PFSK-1 (cell line): ENCODE measurements around the gene ZNF14.

Experiments used
- FOXP2 ChIP-seq: optimal IDR thresholded peaks from 2 replicates; pipeline ENCODE3; 2011; ENCODE audit warnings: borderline replicate concordance, control low read depth, inconsistent platforms; ENCODE audit not compliant: insufficient read depth; ENCODE audit errors: extremely low read length, extremely low read depth
- POLR2AphosphoS5 ChIP-seq: IDR thresholded peaks from 2 replicates; pipeline ENCODE4 v1.6.1; 2012; ENCODE audit warnings: low read depth, mild to moderate bottlenecking, control low read depth, low read length, moderate library complexity
- REST ChIP-seq, 2 experiments: IDR thresholded peaks; 2 replicates each; pipeline versions ENCODE4 v1.6.1 to v1.8.0; 2011 to 2012; ENCODE audit warnings: low read depth in 2 of 2, low read length in 2 of 2, control low read depth in 1 of 2, inconsistent platforms in 1 of 2, mild to moderate bottlenecking in 1 of 2, moderate library complexity in 1 of 2; ENCODE audit not compliant: insufficient read depth in 1 of 2
- SIN3A ChIP-seq: IDR thresholded peaks from 2 replicates; pipeline ENCODE4 v1.6.1; 2012; ENCODE audit warnings: mild to moderate bottlenecking, low read length, moderate library complexity, borderline replicate concordance; ENCODE audit not compliant: insufficient read depth
- TAF1 ChIP-seq: IDR thresholded peaks from 2 replicates; pipeline ENCODE4 v1.6.1; 2012; ENCODE audit warnings: low read length, control low read depth, borderline replicate concordance; ENCODE audit not compliant: insufficient read depth

ZNF14 gene

GRCh38 chr19:19742773-19743172 is 9.9 kb upstream of the ZNF14 start:
- TF ChIP-seq REST (IDR thresholded peaks at IDR 0.05; ENCODE audit: insufficient read depth in 1 of 2, low read depth in 2 of 2, low read length in 2 of 2) (no peak), POLR2AphosphoS5 (no peak), FOXP2 (no peak), TAF1 (no peak), SIN3A (no peak)

GRCh38 chr19:19741184-19741583 is 8.3 kb upstream of the ZNF14 start:
- TF ChIP-seq FOXP2 (no peak), TAF1 (no peak), POLR2AphosphoS5 (no peak), SIN3A (no peak), REST (IDR thresholded peaks at IDR 0.05; ENCODE audit: insufficient read depth in 1 of 2, low read depth in 2 of 2, low read length in 2 of 2) (no peak)

DNA sequence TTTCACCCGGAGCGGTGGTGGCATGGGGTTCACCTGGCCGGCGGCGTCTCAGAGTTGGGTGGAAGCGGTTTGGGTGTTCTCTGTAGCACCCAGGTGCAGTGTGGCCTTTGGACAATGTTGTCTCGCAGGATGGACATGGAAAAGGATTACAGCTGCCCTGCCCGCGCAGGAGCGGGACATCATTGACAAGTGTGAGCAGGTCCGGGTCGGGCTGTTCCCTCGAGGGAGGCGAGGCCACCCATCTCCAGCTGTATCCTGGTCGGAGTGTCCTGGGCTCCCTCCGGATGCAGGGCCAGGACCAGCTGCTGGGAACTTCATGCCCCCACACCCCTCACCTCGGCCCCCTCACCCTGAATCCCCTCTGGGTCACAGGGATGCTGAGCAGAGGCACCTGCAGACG is 7.8 kb upstream of the ZNF14 start:
- TF ChIP-seq SIN3A (no peak), TAF1 (no peak), POLR2AphosphoS5 (no peak), REST (IDR thresholded peaks at IDR 0.05; ENCODE audit: insufficient read depth in 1 of 2, low read depth in 2 of 2, low read length in 2 of 2) (no peak)

GRCh38 chr19:19738564-19738963 is 5.7 kb upstream of the ZNF14 start:
- TF ChIP-seq POLR2AphosphoS5: no peak
- TF ChIP-seq REST (IDR thresholded peaks at IDR 0.05; ENCODE audit: insufficient read depth in 1 of 2, low read depth in 2 of 2, low read length in 2 of 2): no peak
- no peak for TF ChIP-seq SIN3A
- no peak for TF ChIP-seq TAF1

GRCh38 chr19:19737559-19738332 is 4.8 kb upstream of the ZNF14 start:
- TF ChIP-seq REST (IDR thresholded peaks at IDR 0.05; ENCODE audit: insufficient read depth in 1 of 2, low read depth in 2 of 2, low read length in 2 of 2) (no peak), TAF1 (no peak), FOXP2 (no peak), SIN3A (no peak), POLR2AphosphoS5 (no peak)
